Measurements from ENCODE around the gene KDM5C. TPM values are rescaled to one million over a fixed set of nuclear protein-coding genes. Genes with fewer than 3 reads are reported as not detected.
"Not testable (repeated sequence)": the region's sequence is repeated elsewhere in the genome, so short reads cannot be mapped to it uniquely, and the experiment has no call there.

KDM5C gene
- total RNA-seq, 1 donor from 2014 or later, result 71.7 TPM

- DNase-seq (ENCODE audit: low spot score in 2 of 2), result no peak
- intact Hi-C loops (cut with DNase I), result no loop called here
- no peak overlapping the region for H3K4me3 ChIP-seq
- H3K36me3 ChIP-seq, result peaks cover 0 to 3% of the 10 kb centered on the region in 2 donors
- H3K27me3 ChIP-seq, result no peaks in the 10 kb centered on the region
- no peak for TF ChIP-seq CTCF (IDR thresholded peaks at IDR 0.05)
- H3K4me1 ChIP-seq, result no peaks in the 10 kb centered on the region
- H3K9me3 ChIP-seq, result no peaks in the 10 kb centered on the region
- H3K27ac ChIP-seq, result no peak overlapping the region
These were observed 40.2 kb downstream of the KDM5C start for GRCh38 chrX:53184836-53185235.

GRCh38 chrX:53171356-53171755, 53.7 kb downstream of the KDM5C start:
- intact Hi-C loops (cut with DNase I), result no loop called here
- no peak for DNase-seq (ENCODE audit: low spot score in 2 of 2)
- H3K4me1 ChIP-seq, result no peaks in the 10 kb centered on the region
- no peaks in the 10 kb centered on the region for H3K9me3 ChIP-seq
- no peaks in the 10 kb centered on the region for H3K27me3 ChIP-seq
- no peak for TF ChIP-seq CTCF (IDR thresholded peaks at IDR 0.05)
- peaks cover 9 to 15% of the 10 kb centered on the region in 2 donors for H3K36me3 ChIP-seq
- H3K4me3 ChIP-seq, result no peak overlapping the region
- no peak overlapping the region for H3K27ac ChIP-seq

GRCh38 chrX:53166103-53166502, 58.9 kb downstream of the KDM5C start:
- no peak overlapping the region for H3K27ac ChIP-seq
- no peak overlapping the region for H3K4me3 ChIP-seq
- intact Hi-C loops (cut with DNase I), result no loop called here
- H3K27me3 ChIP-seq, result no peaks in the 10 kb centered on the region
- DNase-seq (ENCODE audit: low spot score in 2 of 2), result no peak
- no peaks in the 10 kb centered on the region for H3K9me3 ChIP-seq
- no peak for TF ChIP-seq CTCF (IDR thresholded peaks at IDR 0.05)
- no peaks in the 10 kb centered on the region for H3K4me1 ChIP-seq
- H3K36me3 ChIP-seq, result no peaks in the 10 kb centered on the region

- DNase-seq (ENCODE audit: low spot score in 2 of 2); H3K27ac ChIP-seq; H3K4me3 ChIP-seq; H3K9me3 ChIP-seq; H3K36me3 ChIP-seq; H3K4me1 ChIP-seq; intact Hi-C loops (cut with DNase I); H3K27me3 ChIP-seq: not testable (repeated sequence)
These were observed 60.4 kb downstream of the KDM5C start for GRCh38 chrX:53164566-53164965.

- no peaks in the 10 kb centered on the region for H3K36me3 ChIP-seq
- H3K9me3 ChIP-seq, result no peaks in the 10 kb centered on the region
- H3K4me3 ChIP-seq, result no peak overlapping the region
- H3K4me1 ChIP-seq, result no peaks in the 10 kb centered on the region
- DNase-seq (ENCODE audit: low spot score in 2 of 2), result no peak
- no peak overlapping the region for H3K27ac ChIP-seq
- no peaks in the 10 kb centered on the region for H3K27me3 ChIP-seq
- intact Hi-C loops (cut with DNase I), result no loop called here
- no peak for TF ChIP-seq CTCF (IDR thresholded peaks at IDR 0.05)
These were observed 61.6 kb downstream of the KDM5C start for GRCh38 chrX:53163436-53163835.

- no peaks in the 10 kb centered on the region for H3K4me1 ChIP-seq
- no peaks in the 10 kb centered on the region for H3K27me3 ChIP-seq
- H3K27ac ChIP-seq, result no peak overlapping the region
- DNase-seq (ENCODE audit: low spot score in 2 of 2), result no peak
- intact Hi-C loops (cut with DNase I), result no loop called here
- no peak for TF ChIP-seq CTCF (IDR thresholded peaks at IDR 0.05)
- H3K36me3 ChIP-seq, result no peaks in the 10 kb centered on the region
- H3K4me3 ChIP-seq, result no peak overlapping the region
- no peaks in the 10 kb centered on the region for H3K9me3 ChIP-seq
These were observed 64.6 kb downstream of the KDM5C start for GRCh38 chrX:53160297-53160983.
